Upper lobe of right lung (tissue), 1 donor: Measurements from ENCODE around the gene ETFA. TPM values are rescaled to one million over a fixed set of nuclear protein-coding genes. Genes with fewer than 3 reads are reported as not detected.

Experiments used
- ATAC-seq: fragments of 200-7000 bp; cut with Tn5 transposase; one replicate; pipeline ENCODE4 v1.9.1; 2020; ENCODE audit warnings: mild to moderate bottlenecking, moderate library complexity
- DNase-seq: peaks from one replicate; pipeline ENCODE4 v3.0.0-alpha.2; 2020
- H3K27ac ChIP-seq: fragments of 200-600 bp; one replicate; pipeline ENCODE4 v1.8.0; 2022
- H3K27me3 ChIP-seq: fragments of 200-600 bp; one replicate; pipeline ENCODE4 v1.8.0; 2022; ENCODE audit warnings: mild to moderate bottlenecking
- H3K36me3 ChIP-seq: fragments of 200-600 bp; one replicate; pipeline ENCODE4 v1.8.0; 2022
- H3K4me1 ChIP-seq: fragments of 200-600 bp; one replicate; pipeline ENCODE4 v1.8.0; 2022
- H3K4me3 ChIP-seq: fragments of 200-600 bp; one replicate; pipeline ENCODE4 v1.8.0; 2022; ENCODE audit warnings: mild to moderate bottlenecking
- H3K9me3 ChIP-seq: fragments of 200-600 bp; one replicate; pipeline ENCODE4 v1.8.0; 2022
- intact Hi-C: fragments of 100-400 bp; cut with DNase I; formaldehyde crosslinking; loops from one replicate; pipeline ENCODE4 v1.11.0; 2022
- long read RNA-seq: library from polyadenylated mRNA; unstranded; transcript quantifications from one replicate; pipeline ENCODE4 v2.0.0, GENCODE V29; 2021
- total RNA-seq: library from RNA; stranded (reverse); fragmentation: NEBNext Ultra II Directional; extraction: Animal tissue kit (Norgen Biotek cat#: 25700); gene quantifications from one replicate; pipeline ENCODE4 v1.2.1, GENCODE V29; 2021
- TF ChIP-seq, protein P1 (sequence below): fragments of 200-600 bp; IDR thresholded peaks from one replicate; pipeline ENCODE4 v1.8.0; 2022; ENCODE audit warnings: antibody characterized with exemption
- donor health status: DM: no; HTN: yes; CAD: no; lungs with severe emphysema.

The ETFA gene
- 71.3 TPM for total RNA-seq
- long read RNA-seq, transcript ETFA-203 (12 exons, 2,287 nt): major isoform, 47 of 66 reads
- long read RNA-seq, partial matches to known transcripts: 3 of 66 reads
- long read RNA-seq, other reads (novel, unspliced or antisense): 10 of 66 reads

DNA sequence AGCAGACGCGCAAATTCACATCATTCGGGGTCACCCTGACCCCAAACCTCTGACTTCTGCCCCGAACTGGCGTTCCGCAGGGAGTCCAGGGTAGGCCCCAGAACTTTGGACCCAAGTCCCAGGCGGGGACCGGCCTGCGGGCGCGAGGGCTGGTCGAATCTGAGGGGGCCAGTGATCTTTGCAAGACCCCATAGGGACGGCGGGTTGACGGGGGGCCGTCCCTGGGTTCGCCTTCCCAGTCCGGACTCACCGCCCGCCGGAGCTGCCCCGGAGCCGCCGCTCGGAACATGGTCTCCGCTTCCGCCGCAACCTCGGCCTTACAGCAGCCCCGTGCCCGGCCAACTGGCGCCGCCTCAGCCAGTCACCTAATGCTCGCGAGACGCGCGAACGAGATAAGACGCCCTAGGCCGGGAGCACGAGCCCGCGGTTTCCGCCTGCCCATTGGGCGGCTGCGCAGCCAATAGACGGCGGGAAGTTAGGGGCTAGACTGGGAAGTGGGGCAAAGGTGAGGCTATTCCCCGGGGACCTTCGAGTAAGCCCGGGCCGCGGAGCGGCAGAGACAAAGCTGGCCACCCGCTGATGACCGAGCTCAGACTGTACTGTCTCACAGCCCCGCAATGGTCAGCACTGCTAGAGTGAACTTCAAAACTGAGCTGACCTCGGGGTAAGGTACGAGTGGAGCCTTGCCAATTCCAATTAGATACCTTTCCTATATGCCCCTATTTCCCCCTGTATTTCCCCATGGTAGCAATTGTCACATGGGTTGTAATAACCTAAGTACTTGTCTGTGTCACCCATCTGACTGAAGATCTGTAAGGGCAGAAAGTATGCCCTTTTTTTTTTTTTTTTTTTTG, at the start of gene ETFA:
TSS of gene ETFA (minus strand) at position 370 of the 854 bp plus-strand sequence. CDS start at position 289, 81 bp downstream.
- Histone ChIP-seq H3K4me3 (peak within 1 kb of the TSS; percentile 91), H3K27me3 (no peaks in the 10 kb centered on the region), H3K4me1 (peaks cover 9% of the 10 kb centered on the region), H3K27ac (peak within 1 kb of the TSS; percentile 92), H3K9me3 (no peaks in the 10 kb centered on the region), H3K36me3 (no peaks in the 10 kb centered on the region)
- intact Hi-C loops: no loop called here
- TF ChIP-seq, protein P1, sequence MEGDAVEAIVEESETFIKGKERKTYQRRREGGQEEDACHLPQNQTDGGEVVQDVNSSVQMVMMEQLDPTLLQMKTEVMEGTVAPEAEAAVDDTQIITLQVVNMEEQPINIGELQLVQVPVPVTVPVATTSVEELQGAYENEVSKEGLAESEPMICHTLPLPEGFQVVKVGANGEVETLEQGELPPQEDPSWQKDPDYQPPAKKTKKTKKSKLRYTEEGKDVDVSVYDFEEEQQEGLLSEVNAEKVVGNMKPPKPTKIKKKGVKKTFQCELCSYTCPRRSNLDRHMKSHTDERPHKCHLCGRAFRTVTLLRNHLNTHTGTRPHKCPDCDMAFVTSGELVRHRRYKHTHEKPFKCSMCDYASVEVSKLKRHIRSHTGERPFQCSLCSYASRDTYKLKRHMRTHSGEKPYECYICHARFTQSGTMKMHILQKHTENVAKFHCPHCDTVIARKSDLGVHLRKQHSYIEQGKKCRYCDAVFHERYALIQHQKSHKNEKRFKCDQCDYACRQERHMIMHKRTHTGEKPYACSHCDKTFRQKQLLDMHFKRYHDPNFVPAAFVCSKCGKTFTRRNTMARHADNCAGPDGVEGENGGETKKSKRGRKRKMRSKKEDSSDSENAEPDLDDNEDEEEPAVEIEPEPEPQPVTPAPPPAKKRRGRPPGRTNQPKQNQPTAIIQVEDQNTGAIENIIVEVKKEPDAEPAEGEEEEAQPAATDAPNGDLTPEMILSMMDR: no peak
- DNase-seq (peak; percentile 99), ATAC-seq (peak; percentile 99)

DNA sequence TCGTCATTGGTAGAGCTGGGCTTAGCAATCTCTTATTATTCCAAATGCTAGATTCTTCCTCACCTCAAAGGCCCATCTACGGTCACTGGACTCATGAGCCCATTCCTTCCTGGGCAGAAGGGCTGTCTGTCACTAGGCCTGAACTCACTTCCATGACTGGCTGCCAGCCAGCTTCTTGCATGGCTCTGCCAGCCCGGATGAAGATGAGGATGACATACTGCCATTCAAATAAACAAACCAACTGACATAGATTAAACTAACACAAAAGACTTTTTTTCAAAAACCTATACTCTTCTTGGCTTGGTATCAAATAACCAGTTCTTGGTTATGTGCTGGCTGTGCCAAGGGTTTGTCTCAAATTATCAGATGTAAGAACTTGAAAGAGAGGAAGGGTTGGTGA, 49.1 kb upstream of the ETFA start:
- Histone ChIP-seq H3K4me3 (no peak overlapping the region), H3K4me1 (no peaks in the 10 kb centered on the region), H3K27me3 (no peaks in the 10 kb centered on the region), H3K36me3 (no peaks in the 10 kb centered on the region), H3K9me3 (no peaks in the 10 kb centered on the region), H3K27ac (no peak overlapping the region)
- ATAC-seq: no peak
- TF ChIP-seq, protein P1: no peak
- intact Hi-C loops: no loop called here
- DNase-seq: no peak

DNA sequence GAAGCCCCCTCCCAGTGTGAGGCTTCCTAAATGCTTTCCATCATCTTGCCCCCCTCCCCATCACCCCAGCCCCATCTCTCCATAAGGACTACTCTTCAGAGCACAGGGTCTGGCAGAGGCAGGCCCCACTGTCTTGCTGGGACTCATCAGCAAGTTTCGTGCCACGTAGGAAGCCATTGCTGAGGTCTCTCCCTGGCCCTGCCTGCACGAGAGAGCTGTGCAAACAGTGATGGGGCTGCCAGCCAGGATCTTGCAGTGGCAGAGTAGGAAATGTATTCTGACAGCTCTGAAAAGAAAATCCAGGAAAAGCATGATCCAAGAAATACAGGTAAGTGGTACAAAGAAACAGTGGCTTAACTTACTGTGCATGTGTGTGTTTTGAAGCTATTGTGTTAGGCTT, 47.9 kb upstream of the ETFA start:
- Histone ChIP-seq H3K9me3 (no peaks in the 10 kb centered on the region), H3K36me3 (no peaks in the 10 kb centered on the region), H3K4me3 (no peak overlapping the region), H3K4me1 (no peaks in the 10 kb centered on the region), H3K27me3 (no peaks in the 10 kb centered on the region), H3K27ac (no peak overlapping the region)
- ATAC-seq: peak; percentile 59
- TF ChIP-seq, protein P1: no peak
- DNase-seq: no peak
- intact Hi-C loops: no loop called here

DNA sequence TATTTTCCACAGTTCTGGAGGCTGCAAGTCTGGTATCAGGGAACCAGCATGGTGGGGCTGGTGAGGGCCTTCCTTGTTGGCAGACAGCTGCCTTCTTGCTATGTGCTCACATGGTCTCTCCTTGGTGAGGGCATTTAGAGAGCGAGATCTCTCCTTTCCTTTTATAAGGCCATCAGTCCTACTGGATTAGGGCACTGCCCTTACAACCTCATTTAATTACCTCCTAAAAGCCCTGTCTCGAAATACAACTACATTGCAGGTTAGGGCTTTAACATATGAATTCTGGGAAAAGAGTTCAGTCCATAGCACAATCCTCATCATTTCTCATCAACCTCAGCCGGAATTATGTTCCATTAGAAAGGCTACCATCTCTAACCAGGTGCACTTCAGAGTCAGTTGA, 47.2 kb upstream of the ETFA start:
- ATAC-seq: no peak
- DNase-seq: no peak
- H3K36me3 ChIP-seq: no peaks in the 10 kb centered on the region
- no peak overlapping the region for H3K27ac ChIP-seq
- TF ChIP-seq, protein P1: no peak
- no peaks in the 10 kb centered on the region for H3K9me3 ChIP-seq
- H3K4me1 ChIP-seq: no peaks in the 10 kb centered on the region
- H3K4me3 ChIP-seq: no peak overlapping the region
- H3K27me3 ChIP-seq: no peaks in the 10 kb centered on the region
- intact Hi-C loops: no loop called here

DNA sequence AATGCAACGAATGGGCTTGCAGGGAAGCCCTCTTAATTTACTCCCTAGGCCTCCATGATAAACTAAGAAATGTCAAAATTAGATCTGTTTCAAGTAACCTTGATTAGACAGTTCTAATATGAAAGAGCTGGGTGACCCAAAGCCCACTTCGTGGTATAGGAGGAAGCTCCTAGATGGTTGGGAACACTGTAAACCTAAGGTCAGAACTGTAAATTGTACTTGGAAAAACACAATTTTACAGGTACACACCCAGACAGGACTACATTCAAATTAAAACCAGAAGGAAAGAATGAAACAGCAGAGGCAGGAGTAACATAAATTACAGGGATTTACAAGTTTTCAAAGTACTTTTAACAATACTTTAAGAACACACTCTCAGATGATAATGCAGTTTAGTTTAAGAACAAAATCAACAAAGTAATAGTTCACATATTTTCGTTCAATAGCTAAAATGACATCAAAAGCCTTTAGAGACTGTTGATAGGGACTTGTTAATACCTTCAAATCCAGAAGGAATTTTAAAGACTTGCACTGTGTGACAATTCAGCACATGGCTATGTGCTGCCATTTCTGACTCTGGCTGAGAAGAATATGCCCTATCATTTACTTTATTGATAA, 43.7 kb upstream of the ETFA start:
- intact Hi-C loops: no loop called here
- H3K4me3 ChIP-seq: no peak overlapping the region
- H3K27ac ChIP-seq: no peak overlapping the region
- no peaks in the 10 kb centered on the region for H3K36me3 ChIP-seq
- no peaks in the 10 kb centered on the region for H3K9me3 ChIP-seq
- H3K27me3 ChIP-seq: no peaks in the 10 kb centered on the region
- DNase-seq (no peak), ATAC-seq (no peak)
- H3K4me1 ChIP-seq: no peaks in the 10 kb centered on the region
- TF ChIP-seq, protein P1: no peak
